Raji (cell line): ENCODE measurements around the gene GALK2.

ENCODE experiments used
- POLR2A ChIP-seq: IDR thresholded peaks from 2 replicates; pipeline ENCODE4 v1.6.1; 2011; ENCODE audit warnings: low read depth, low read length, control low read depth; ENCODE audit not compliant: insufficient read depth

GALK2 gene

DNA sequence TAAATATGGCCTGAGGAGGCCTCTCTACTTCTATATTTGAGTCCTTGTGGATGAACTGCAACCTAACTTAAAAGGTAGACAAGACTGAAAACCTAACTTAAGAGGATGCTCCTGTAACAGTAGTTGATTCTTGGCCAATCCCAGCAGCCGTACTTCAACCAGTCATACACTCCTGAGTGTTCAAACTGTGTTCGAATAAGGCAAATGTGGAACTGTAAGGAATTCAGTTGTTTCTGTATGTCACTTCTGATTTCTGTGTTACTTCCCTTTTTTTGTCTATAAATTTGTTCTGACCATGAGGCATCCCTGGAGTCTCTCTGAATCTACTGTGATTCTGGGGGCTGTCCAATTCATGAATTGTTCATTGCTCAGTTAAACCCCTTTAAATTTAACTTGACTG is 20.5 kb downstream of the GALK2 start:
- TF ChIP-seq POLR2A, result no peak

DNA sequence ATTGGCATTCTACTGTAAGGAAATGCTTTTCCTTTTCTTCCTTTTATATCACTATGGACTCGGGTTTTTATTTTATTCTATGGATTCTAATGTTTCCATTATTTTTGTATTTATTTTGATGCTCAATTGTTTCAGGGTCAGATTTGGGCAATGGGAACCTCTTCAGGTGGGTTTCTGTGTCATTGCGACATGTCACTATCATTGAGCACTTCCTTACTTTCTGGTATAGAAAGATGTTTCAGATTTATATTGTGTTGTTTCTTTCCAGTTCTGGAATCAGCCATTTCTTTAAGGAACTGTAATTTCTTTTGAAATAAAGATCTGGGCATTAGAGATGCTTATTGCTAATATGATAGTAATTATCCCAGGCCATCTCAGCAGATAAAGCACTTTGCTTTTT is 21.8 kb downstream of the GALK2 start:
- TF ChIP-seq POLR2A, result no peak

DNA sequence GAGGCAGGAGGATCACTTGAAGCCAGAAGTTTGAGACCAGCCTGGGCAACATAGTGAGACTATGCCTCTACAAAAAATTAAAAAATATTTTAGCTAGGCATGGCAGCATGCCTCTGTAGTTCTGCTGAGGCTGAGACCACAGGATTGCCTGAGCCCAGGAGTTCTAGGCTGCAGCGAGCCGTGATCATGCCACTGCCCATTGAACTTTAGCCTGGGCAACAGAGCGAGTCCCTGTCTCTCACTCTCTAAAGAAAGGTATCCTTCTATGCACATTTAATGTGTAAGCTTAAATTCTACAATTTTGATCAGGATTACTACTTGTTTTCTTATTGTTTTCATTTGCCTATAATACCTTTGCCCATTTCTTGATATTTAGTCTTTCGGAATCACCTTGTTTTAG is 26.8 kb downstream of the GALK2 start:
- TF ChIP-seq POLR2A, result no peak

DNA sequence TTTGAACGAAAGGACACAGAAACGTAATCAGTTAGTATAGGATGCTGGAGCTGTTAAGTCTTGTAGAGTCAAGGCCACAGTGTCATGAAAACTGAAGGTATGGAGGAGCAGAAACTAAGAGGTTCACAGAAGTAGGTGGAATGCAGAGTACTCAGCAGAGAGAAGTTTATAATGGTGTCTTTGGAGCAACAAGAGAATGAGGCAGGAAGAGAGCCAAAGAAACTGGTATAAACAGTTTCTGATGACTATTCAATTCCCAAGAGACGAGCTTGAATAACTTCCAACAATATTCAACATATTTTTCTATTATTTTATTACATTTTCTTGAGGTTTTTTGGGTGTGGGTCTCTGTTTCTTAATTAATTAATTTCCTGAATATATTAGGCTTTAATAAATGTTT is 29.6 kb downstream of the GALK2 start:
- TF ChIP-seq POLR2A, result no peak

- TF ChIP-seq POLR2A, result no peak
Observed at GRCh38 chr15:49200347-49200746, 30.3 kb downstream of the GALK2 start.

GRCh38 chr15:49212897-49213296 is 42.9 kb downstream of the GALK2 start:
- TF ChIP-seq POLR2A, result no peak

DNA sequence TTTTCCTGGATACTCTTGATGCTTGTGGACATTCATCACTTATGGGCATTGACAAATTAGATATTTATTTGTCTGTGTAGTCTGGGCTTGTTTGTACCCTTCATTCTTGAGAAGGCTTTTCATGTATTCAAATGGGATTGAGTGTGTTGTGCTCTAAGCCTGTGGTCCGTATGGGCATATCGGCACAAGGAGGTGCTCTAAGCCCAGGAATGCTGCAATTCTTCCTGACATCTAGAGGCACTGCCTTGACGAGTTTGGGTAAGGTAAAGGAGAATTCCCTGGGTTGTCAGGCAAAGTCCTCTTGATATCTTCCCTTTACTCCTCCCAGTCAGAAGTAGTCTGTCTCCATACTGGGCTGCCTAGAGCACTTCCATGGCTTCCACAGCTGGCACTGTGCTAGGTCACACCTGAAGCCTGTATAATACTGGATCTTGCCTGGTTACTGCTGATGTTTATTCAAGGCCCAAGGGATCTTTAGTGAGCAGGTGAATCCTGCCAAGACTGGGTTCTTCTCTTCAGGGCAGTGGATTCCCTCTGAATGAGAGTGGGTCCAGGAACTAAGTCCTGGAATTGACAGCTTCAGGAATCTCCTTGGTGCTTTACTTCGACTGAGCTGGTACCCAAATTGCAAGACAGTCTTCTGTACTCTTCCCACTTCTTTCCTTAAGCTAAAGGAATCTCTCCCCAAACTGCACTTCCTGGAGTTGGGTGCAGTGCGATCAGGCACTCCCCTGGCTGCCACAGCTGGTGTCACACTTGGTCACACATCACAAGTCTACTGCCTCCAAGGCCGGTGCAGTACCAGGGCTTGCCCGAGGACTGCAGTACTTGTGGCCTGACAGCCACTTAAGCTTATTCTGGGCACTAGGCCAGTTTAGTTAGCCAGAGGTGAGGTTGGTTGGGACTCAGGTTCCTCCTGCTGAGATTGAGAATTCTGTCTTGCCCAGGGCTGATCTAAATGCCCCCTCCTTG is 46.0 kb downstream of the GALK2 start:
- TF ChIP-seq POLR2A, result no peak

GRCh38 chr15:49223536-49224274 is 53.7 kb downstream of the GALK2 start:
- TF ChIP-seq POLR2A, result no peak

DNA sequence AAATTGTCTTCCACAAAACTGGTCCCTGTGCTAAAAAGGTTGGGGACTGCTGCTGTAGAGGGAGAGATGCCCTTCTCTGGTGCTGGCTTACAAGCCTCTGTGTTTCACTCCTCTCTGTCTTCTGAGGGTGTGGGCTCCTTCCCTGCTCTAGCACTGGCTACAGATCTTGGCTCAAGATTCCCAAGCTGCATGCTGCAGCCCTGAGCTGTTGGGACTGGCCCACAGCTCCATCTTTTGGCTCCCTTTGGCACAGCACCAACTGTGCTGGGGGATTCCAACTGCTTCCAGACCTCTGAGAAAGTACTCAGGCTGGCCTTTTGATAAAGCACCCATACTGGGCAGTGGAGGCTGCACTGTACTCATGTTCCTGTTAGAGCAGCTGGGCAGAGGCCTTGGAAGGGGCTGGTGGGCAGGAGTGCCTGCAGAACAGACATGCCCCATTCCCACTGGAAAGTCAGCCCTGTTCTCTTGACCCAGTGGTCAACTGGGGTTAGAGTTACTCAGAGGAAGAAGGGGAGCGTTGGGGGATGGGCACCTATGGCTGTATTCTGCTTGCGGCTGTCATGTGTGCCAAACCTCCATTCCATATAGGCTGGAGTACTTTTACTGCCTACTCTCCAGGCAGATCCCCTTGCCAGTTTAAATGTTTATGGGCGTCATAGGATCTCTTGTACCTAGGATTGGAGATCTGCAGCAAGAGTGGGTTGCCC is 55.7 kb downstream of the GALK2 start:
- TF ChIP-seq POLR2A, result no peak

DNA sequence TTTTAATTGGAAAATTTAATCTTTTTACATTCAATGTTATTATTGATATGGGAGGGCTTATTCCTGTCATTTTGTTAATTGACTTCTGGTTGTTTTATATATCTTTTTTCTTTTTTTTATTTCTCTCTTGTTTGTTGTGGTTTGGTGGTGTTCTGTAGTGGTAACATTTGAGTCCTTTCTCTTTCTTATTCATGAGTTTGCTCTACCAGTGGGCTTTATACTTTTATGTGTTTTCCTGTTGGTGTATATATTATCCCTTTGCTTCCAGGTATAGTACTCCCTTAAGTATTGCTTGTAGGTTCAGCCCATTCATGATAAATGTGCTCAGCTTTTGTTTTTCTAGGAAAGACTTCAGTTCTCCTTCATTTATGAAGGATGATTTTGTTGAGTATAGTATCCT is 57.6 kb downstream of the GALK2 start:
- TF ChIP-seq POLR2A, result no peak

DNA sequence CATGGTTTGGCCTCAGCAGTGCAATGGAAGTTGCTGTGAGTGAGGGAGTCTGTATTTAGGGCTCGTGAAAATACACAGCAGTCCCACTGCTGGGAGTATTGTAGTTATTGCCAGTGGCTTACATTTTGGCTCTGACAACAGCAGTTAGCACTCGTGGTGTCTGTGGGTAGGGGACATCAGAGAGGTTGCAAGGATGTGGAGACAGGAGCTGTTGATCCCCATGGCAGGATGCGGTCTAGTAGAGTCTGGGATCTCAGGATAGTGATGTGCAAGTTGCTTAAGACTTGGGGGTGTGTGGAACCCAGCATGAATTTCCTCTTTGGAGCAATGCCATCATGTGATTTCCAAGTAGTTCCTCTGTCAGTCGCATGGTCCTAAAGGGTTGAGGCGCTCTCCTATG is 59.9 kb downstream of the GALK2 start:
- no peak for TF ChIP-seq POLR2A

GRCh38 chr15:49232236-49232806 is 62.3 kb downstream of the GALK2 start:
- no peak for TF ChIP-seq POLR2A

DNA sequence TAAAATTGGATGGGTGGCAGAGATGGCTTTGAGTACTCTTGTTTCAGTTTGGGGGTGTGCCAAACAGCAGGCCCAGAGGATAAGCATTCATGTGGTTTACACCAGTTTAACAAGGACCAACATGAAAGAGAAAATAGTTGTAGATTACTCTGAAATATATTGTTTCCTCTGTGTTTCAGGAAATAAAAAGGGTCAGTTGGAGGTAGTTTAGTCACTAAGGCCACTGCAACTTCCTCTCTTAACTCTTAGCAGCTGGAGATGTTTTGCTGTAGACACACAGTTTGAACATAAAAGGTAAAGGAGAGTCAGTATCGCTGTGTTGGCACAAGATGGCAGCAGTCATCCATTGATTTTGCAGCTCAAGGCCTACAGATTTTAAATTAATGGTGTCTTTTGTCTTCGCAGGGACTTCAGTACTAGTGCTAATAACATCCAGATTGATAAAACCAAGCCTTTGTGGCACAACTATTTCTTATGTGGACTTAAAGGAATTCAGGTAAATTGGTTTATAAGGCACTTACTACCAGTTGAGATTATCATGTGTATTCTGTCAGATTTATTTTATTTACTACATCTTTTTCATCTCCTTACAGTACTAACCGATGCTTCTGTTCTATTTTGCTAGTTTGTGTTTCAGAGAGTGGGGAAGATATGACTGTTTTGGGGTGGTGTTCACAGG is 65.5 kb downstream of the GALK2 start:
- no peak for TF ChIP-seq POLR2A

DNA sequence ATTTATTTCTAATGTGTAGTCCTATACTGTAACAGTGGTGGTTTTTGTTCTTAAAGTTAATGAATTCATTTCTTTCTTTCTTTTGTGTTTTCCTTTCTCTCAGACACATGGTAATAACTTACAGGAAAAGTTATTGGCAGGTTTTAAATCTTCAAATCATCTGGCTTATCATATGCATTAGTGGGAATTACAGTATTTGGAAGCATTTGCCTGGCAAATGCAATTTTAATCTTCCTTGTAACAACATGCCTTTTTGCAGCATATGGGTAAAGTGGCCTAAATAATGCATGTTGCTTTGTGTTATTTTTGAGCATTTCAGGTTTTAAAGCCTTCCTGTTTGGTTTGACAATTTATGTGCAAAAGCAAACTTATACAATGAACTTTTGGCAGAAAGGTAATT is 66.8 kb downstream of the GALK2 start:
- no peak for TF ChIP-seq POLR2A

GRCh38 chr15:49238342-49238741 is 68.3 kb downstream of the GALK2 start:
- no peak for TF ChIP-seq POLR2A
